T-helper 1 cell (primary cell): ENCODE measurements around the gene CCDC40.

Source experiments
- DNase-seq, 5 donors: peaks; one replicate each; pipeline ENCODE4 v3.0.0-alpha.2; 2012 to 2020

CCDC40 gene

DNA sequence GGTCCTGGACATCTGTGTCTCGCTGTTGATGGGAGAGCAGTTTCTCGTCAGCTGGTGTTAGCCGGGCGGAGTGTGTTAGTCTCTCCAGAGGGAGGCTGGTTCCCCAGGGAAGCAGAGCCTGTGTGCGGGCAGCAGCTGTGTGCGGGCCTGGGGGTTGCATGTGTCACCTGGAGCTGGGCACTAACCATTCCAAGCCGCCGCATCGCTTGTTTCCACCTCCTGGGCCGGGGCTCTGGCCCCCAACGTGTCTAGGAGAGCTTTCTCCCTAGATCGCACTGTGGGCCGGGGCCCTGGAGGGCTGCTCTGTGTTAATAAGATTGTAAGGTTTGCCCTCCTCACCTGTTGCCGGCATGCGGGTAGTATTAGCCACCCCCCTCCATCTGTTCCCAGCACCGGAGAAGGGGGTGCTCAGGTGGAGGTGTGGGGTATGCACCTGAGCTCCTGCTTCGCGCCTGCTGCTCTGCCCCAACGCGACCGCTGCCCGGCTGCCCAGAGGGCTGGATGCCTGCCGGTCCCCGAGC, 82.9 kb downstream of the CCDC40 start:
- DNase-seq = no peak

DNA sequence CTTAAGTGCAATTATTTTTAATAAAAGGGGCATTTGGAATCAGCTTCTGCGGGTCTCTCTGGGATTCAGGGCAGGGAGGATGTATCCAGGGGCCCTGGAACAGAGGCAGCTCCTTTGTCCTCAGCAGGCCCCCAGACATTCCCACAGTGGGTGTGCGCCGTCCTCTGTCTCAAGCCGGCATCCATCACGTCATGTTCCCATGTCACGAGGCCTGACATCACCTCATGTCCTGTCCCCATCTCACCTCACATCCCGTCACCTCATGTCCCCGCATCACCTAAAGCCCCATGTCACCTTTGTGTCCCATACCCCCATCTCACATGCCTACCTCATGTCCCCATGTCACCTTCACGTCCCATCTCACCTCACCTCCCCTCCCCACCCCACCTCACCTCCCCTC, 83.4 kb downstream of the CCDC40 start:
- DNase-seq = no peak

DNA sequence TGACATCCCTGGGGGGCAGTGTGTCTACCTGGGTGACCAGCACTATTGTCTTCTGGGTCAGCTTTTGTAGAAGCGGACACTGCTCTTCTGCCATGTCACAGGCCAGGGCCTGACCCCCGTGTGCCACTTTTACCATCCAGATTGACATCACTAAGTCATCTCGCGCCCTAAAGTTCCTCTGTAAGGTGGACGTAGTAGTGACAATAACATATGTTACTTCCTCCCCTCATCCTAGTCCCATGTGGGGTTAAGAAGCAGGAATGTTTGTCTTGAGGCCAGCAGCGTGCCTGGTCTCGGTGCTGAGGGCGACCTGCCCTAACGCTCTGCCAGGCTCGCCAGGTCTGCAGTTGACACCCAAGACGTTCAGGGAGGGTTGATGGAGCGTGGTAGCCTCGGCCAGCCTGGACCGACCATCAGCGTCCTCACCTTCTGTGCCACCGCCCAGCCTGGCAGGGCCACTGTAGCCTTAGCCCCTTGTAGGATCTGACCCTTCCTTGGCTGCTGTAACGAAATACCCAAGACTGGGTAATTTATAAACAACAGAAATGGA, 85.7 kb downstream of the CCDC40 start:
- no peak for DNase-seq

DNA sequence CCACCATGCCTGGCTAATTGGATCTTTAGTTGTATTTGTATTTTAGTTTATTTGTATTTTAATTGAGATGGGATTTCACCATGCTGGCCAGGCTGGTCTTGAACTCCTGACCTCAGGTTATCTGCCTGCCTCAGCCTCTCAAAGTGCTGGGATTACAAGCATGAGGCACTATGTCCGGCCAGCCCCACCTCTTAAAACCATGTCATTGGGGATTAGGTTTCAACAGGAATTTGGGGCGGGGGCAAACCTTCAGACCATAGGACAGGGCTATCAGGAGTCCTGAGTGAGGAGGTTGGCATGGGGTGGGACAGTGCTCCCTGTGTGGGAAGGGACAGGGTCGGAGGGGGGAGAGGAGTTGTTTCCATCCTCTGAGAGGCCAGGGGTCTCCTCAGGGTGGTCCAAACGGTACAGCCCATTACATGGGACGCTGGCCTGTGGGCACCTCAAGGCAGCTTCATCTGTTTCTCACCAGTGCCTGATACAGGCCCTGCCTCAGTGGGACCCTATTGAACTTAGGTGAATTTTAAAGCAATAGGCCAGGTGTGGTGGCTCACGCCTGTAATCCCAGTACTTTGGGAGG, 86.6 kb downstream of the CCDC40 start:
- DNase-seq = no peak

DNA sequence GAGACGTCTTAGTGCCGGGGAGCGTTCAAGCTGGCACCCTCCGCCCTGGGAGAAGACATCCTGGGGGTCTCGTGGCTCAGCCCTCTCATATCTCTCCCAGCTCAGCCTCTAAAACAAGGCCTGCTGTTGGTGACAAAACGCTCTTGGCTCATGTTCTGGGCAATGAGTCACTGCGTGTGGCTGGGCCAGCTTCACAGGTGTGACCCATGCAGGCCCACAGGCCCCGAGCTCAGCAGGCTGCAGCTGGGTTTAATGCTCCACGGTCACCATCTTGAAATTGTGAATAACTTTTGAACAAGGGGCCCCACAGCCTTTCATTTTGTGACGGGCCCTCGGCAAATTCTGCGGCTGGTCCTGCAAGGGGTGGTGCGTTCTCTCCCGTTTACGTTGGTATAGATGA, 87.3 kb downstream of the CCDC40 start:
- no peak for DNase-seq

DNA sequence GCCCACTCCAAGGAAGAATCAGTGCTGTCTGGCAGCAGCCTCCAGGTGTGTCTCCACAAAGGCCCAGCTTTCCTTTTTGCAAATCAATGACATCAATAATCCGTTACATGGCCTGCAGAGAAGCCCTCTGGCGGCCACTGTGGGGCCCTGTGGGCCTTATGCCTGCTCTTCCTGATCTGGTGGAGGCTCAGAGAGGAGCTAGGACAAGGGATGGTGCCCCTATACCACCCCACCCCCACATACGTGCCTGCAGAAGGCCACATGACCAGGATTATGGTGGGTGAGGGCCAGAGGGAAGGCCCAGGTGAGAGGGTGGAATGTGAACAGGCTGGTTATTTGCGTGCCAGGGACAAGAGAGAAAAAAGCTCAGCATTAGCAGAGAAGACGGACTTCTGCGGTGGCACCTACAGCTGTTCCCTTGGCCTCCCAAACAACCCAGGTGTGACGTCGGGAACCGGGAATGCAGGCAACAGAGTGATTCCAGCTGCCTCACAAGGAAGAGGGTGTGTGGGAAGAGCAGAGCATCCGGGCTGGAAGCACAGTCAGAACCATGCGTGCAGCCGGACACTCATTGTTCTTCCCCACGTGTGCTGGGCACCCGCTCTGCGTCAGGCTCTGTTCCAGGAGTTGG, 88.0 kb downstream of the CCDC40 start:
- DNase-seq = no peak

DNA sequence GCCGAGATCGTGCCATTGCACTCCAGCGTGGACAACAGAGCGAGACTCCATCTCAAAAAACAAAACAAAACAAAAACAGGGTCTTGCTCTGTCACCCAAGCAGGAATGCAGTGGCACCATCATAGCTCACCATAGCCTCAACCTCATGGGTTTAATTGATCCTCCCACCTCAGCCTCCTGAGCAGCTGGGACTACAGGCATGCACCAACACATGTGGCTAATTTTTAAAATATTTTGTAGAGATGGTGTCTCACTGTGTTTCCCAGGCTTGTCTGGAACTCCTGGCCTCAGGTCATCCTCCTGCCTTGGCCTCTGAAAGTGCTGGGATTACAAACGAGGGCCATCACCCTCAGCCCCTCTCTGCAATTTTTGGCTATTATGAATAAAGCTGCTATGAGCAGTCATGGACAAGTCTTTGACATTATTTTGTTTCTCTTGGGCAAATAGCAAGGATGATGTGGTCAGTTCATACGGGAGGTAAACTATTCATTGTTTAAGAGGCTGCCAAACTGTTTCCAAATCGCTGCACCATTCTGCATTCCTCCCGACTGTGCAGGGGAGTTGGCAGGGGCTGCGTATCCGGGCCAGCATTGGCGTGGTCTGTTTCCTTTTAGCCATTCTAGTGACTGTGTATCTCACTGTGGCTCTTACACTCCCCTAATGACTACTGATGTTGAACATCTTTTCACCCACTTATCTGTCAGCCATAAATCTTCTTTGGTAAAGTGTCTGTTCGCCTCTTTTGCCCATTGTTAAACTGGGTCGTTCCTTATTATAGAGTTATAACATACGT, 89.4 kb downstream of the CCDC40 start:
- no peak for DNase-seq

DNA sequence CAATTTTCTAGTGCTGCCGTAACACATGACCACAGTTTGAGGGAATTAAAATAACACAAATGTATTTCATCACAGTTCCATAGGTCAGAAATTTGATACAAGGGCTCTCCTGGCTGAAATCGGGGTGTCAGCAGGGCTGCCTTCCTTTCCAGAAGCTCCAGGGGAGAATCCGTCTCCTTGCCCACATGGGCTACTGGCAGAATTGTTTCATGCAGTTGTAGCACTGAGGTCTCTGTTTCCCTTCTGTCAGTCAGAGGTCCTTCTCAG, 89.9 kb downstream of the CCDC40 start:
- no peak for DNase-seq

DNA sequence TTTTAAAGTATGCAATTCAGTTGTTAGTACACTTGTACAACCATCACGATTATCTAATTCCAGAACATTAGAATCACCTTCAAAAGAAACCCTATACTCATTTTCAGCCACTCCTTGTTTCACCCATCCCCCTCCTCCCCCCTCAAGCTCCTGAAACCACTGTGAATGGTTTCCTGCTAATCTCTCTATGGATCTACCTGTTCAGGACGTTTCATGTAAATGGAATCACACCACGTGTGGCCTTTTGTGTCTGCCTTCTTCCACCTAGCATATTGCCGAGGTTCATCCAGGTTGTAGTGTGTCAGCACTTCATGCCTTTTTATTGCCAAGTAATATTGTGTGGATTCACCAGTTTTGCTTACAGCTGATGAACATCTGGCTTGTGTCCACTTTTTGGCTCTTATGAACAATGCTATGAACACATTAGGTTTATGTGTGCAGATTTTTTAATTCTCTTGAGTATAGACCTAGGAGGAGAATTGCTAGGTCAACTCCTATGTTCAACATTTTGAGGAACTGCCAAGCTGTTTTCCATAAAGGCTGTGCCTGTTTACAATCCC, 92.6 kb downstream of the CCDC40 start:
- DNase-seq = no peak

DNA sequence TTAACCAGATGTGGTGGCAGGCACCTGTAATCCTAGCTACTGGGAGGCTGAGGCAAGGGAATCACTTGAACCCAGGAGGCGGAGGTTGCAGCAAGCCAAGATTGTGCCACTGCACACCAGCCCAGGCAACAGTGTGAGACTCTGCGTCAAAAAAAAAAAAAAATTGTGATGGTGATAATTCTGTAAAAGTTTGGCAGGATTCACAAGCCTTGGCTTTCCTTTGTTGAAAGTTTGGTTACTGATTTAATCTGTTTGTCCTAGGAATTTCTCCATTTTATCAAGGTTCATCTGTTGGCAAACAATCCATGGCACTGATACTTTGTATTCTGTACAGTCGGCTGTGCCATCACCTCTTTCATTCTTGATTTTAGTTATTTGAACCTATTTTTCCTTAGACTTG, 94.5 kb downstream of the CCDC40 start:
- no peak for DNase-seq

DNA sequence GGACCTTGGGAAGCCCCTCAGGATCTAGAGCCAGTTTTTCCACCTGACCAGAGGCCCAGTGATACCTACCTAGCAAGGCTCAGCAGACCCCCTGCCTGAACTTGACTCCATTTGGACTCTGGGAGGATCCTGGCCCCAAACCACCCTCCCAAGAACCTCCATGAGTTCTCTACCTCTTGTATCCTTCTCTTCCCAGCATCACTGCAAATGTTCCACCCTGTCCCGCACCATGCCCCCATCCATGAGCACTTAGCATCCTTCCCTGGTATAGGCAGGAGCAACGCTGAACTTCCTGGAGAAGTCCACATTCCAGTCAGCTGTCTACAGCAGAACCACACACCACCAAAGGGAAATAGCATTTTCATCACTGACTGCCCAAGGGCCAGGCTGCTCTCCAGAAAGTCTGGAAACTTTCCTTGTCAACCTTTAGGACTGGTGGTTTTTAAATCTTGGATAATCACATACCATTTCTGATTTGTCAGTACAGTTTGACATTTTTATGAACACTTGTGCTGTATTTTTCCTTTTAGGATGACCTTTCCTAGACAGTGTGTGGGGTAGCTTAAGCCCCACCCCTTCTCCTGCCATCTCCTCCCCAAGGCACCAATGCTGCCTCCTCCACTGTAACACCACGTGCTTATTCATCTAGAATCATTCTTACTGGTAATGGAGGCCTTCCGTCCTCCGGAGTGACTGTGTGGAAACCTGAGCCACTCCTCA, 96.6 kb downstream of the CCDC40 start:
- no peak for DNase-seq

DNA sequence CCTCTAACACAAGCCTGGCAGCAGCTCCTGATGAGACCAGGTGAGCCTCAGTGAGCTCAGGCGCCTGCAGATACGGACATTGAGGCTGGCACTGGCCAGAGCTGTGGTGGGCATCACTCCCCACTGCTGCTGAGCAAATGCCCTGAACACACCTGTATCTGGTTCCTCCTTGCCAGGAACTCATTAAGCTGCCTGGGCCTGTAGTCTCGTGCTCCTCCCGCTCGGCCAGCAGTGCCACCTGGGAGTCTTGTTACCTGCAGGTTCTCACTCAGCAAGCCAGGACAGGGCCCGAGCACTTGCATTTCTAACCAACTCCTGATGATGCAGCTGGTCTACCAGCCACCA, 97.2 kb downstream of the CCDC40 start:
- no peak for DNase-seq

DNA sequence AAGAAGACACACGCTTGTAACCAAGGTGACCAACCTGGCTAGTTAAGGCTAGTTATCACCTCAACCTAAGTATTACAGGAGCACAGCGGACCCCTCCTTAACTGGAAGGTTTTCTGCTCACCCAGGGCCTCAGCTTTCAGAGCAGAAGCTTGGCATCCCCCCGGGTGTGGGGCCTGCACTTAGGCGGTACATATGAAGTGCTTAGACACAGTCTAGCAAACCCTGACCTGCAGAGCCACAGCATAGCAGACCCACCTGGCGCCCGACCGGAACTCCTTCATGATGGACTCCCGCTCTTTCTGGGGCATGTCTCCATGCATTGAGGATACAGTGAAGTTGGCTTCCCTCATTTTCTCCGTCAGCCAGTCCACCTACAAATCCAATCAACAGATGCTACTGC, 100.7 kb downstream of the CCDC40 start:
- no peak for DNase-seq

DNA sequence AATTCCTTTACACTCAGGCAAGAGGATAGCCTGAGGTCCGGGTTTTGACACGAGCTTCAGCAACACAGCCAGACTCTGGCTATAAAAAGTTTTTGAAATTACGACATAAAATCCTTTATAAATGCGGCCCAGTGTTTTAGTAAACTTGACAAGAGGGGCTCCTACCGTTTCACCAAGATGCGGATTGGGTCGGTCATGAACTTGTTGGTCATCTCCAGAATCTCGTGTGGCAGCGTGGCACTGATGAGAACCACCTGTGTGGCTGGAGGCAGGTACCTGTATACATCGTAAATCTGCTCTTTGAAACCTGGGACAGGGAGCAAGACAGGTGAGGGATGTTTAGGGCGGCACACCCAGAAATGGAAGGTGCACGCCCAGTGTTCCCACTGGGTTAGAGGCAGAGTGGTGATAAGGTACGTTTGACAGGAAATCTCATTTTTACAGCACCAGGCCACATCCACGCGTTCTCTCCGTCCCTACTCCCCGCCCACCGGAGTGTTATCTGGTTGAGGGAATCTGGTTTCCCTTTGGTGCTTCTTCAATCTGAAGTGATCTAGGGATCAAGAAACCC, 102.5 kb downstream of the CCDC40 start:
- DNase-seq = no peak

DNA sequence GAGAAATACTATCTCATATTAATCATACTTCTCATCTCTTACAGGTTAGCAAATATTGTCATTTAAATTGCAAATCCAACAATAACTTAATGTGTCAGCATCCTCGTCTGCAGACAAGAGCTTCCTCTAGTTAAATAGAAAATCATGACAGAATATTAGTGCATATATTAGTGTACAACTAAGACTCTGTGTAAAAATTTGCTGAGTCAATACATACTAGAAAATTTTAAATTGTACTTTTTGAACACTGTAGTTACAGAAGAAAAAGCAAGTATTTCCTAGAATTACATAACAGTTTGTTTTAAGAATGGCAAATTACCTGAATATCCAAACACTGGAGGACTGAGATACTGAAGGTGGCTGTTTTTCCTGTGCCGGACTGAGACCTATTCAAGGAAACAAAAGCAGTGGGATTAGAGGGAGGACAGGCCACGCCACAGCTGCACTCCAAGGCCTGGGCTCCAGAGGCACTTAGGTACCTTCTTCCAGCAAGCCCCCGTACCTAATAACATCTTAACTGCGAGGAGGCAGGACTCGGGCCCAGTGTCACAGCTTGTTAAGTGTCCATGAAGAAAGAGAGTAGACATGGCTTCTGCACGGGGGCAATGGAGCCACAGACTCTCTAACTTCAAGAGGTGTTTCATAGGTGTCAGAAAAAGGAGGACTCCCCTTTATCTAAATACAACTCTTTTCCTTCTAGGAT, 105.2 kb downstream of the CCDC40 start:
- DNase-seq = no peak

DNA sequence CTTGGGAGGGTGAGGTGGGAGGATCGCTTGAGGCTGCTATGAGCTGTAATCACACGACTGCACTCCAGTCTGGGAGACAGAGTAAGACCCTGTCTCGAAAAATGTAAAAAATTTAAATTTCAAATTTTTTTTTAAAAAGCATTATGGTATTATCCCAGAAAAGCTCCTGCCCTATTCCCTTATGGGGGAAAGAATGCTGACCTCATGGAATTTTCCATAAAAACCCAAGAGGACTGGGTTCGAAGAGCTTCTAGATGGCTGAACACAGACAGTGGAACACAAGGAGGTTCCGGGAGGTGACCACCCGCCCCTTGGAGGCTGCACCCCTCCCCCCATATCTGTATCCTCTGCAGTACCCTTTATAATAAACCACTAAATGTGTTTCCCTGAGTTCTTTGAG, 106.5 kb downstream of the CCDC40 start:
- DNase-seq = no peak

DNA sequence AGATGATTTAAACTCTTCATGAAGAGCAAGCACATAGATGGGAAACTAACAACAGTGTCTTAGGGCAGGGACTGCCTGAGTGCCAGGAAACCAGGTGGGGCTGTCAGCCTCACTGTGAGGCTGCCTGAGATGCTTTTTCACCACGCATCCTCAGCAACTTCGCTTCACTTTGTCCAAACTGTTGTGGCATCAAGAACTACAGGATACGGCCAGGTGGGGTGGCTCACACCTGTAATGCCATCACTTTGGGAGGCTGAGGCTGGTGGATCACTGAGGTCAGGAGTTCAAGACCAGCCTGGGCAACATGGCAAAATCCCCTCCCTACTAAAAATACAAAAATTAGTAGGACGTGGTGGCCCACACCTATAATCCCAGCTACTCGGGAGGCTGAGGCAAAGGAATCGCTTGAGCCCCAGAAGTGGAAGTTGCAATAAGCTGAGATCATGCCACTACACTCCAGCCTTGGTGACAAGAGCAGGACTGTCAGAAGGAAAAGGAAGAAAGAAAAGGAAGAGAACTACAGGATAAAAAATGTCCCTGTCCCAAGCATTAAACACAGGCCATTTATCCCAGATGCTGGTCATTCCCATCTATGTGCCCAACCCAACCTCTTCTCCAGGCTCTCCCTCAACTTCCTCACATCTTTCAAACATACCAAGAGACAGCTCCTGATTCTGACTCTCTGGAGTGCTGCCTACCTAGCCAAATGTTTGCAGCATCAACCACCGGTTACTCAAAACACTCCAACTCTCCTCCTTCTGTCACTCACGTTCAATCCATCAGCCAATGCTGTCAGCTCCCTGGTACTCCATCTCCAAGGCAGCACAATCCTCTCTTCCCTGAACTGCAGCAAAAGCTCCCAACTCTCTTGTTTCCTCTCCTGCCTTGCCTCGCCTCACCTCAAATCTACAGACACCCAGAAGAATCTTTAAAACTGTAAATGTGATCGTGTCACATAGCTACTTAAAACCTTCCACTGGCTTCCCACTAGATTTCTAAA, 108.9 kb downstream of the CCDC40 start:
- peak in 1 of 5 donors; percentile 35 for DNase-seq

DNA sequence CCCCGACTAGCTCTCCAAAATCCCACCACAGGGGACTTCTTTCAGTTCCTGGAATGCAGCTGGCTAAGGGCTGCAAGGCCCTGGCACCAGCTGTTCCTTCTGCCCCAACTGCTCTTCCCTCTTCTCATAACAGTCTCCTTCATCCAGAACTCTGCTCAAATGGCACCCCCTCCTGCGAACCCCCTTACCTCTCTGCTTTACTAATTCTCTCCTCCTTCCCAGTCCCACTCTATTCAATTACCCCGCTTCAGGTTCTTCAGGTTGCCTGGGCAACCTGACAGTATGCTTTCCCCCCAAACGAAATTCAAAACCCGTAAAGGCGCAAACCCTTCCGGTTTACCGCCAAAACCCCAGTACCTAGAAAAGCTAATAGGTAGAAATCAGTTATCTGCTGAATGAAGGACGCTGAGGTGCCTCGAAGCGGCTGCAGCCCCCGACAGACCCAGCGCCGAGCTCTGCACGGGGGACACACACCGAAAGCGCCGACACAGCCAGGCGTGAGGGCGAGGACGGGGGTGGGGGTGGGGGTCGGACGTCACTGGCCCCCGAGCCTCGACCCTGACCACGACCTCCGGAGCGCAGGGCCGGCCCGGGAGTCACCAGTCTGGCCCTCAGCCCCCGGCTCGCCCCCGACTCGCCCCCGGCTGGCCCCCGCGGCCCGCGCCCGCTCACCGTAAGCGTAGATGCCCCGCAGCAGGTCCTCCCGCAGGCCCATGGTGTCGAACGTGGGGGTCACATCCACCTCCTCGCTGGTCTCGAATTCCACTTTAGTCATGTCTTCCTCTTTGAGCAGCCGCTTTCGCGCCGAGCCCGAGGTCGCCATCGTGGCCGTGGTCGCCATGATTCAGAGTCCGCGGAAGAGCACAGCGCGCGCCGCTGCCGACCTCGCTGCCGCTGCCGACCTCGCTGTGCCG, 109.9 kb downstream of the CCDC40 start:
- peak in 1 of 5 donors; percentile 35 for DNase-seq

DNA sequence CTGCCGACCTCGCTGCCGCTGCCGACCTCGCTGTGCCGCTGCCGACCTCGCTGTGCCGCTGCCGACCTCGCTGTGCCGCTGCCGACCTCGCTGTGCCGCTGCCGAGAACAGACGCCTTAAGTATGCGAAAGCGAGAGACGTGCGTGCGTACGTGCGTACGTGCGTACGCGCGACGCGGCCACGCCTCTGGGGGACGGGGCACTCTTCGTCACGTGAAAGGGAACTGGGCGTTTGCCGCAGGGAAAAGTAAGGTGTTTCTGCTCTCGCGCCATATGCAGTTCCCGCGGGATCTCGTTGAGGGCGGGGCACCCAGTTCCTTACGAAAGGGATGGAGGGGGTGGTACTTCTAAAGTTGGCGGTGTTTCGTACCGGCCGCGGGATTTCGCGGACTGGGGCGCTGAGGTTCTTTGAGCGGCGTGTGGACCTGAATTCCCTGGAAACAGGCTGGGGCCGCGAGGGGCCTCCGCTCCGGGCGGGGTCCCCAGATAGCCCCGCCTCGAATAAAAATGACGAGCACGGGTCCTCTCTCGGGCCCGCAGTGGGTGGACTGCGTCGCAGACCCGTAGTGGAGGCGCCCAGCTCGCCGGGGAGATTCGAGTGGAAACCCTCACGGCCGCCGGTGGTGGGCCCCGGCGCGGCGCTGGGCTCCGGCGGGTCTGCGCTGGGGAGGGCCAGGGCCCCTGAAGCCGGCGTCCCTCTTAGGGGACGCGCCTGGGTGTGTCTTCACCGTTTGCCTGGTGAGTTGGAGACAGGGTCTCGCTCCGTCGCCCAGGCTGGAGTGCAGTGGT, 110.8 kb downstream of the CCDC40 start, which contains the start of gene EIF4A3:
EIF4A3 (minus strand) TSS at position 94 of the 788 bp plus-strand sequence. CDS start 167 bp downstream, outside the sequence.
- peak; percentile 96 to 100 (median 97) for DNase-seq
